NCI-H2107 treated with DMSO at 0.1 percent for 48 hours (cell line): ENCODE measurements around the gene PSMB3.

Experiments used
- DNase-seq: peaks from one replicate; lab custom pipeline; 2025; ENCODE audit not compliant: unreplicated experiment; lab: John Stamatoyannopoulos, UW

The PSMB3 gene

GRCh38 chr17:38733282-38733981, 19.1 kb upstream of the PSMB3 start:
- no peak for DNase-seq

- no peak for DNase-seq
Measured at GRCh38 chr17:38733982-38734973, 18.3 kb upstream of the PSMB3 start.

- DNase-seq, result no peak
Measured at GRCh38 chr17:38735161-38735997, 17.2 kb upstream of the PSMB3 start.

GRCh38 chr17:38738007-38738662, 14.4 kb upstream of the PSMB3 start:
- DNase-seq, result no peak

- DNase-seq, result no peak
Measured at GRCh38 chr17:38738686-38739085, 13.9 kb upstream of the PSMB3 start.

- DNase-seq, result no peak
Measured at GRCh38 chr17:38739305-38739704, 13.2 kb upstream of the PSMB3 start.

GRCh38 chr17:38740044-38740443, 12.5 kb upstream of the PSMB3 start:
- DNase-seq, result no peak

- DNase-seq, result no peak
Measured at GRCh38 chr17:38740806-38741205, 11.7 kb upstream of the PSMB3 start.

- no peak for DNase-seq
Measured at GRCh38 chr17:38741461-38741860, 11.1 kb upstream of the PSMB3 start.

- no peak for DNase-seq
Measured at GRCh38 chr17:38741921-38742410, 10.6 kb upstream of the PSMB3 start.

- peak; percentile 48 for DNase-seq
Measured at GRCh38 chr17:38742411-38743308, 9.9 kb upstream of the PSMB3 start.

GRCh38 chr17:38743556-38744171, 8.9 kb upstream of the PSMB3 start:
- peak; percentile 74 for DNase-seq

- peak; percentile 80 for DNase-seq
Measured at GRCh38 chr17:38745545-38745944, 7.0 kb upstream of the PSMB3 start.

- no peak for DNase-seq
Measured at GRCh38 chr17:38746004-38746848, 6.3 kb upstream of the PSMB3 start.

- no peak for DNase-seq
Measured at GRCh38 chr17:38746849-38747462, 5.6 kb upstream of the PSMB3 start.

- no peak for DNase-seq
Measured at GRCh38 chr17:38747463-38748148, 4.9 kb upstream of the PSMB3 start.
